Activated CD4-positive, alpha-beta T cell treated with anti-CD3 and anti-CD28 coated beads, Interleukin-2, amount 50 U/mL, for 16 hours (primary cell): ENCODE data around the gene TDRD7.

Experiments
- DNase-seq: peaks from one replicate; pipeline ENCODE4 v3.0.0-alpha.2; 2020

Gene TDRD7

GRCh38 chr9:97529363-97530076 lies 117.6 kb downstream of the TDRD7 start:
- DNase-seq = peak; percentile 89

- no peak for DNase-seq
Observed at GRCh38 chr9:97531888-97532376, 120.0 kb downstream of the TDRD7 start.

- DNase-seq = no peak
Observed at GRCh38 chr9:97534185-97534584, 122.3 kb downstream of the TDRD7 start.

- no peak for DNase-seq
Observed at GRCh38 chr9:97534961-97535594, 123.2 kb downstream of the TDRD7 start.

- no peak for DNase-seq
Observed at GRCh38 chr9:97535771-97536170, 123.9 kb downstream of the TDRD7 start.

GRCh38 chr9:97536480-97536879 lies 124.6 kb downstream of the TDRD7 start:
- no peak for DNase-seq

GRCh38 chr9:97543561-97543960 lies 131.7 kb downstream of the TDRD7 start:
- no peak for DNase-seq

- DNase-seq = no peak
Observed at GRCh38 chr9:97545486-97545885, 133.6 kb downstream of the TDRD7 start.
